COLO829 (cell line): ENCODE measurements around the gene BSDC1.

Experiments
- DNase-seq: peaks from one replicate; pipeline ENCODE4 v3.0.0; 2012; ENCODE audit warnings: low spot score

The BSDC1 gene

DNA sequence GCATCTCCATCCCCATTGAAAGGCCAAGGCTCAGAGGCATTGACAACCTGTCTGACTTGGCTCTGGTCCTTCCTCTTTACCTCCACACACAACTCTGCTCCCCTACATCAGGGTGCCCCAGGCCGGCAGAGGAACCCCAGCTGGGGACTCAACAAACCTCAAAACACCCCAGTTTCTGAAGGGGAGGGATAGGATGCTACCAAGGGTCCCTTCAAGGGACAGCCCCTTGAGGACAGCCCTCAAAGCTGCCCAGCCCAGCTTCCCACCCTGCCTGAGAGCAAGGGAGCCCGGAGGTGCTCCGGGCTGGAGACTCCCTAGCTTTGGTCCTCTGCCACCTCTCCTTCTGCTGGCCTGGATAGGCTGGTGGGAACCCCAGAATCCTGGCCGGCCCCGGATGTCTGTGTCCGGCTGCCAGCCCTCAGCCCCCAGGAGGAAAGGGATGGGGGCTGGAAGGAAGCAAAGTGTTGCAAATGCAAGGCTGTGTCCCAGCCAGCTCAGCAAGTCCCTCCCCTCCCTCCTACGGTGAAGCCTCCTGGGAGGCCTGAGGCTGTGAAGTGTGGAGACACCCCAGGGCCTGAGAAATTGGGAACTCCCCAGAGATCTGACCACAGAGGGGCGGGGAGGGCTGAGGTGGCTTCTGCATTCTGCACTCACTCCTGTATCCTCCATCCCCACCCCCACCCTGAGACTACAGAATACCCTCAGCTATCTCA is 57.1 kb downstream of the BSDC1 start:
- no peak for DNase-seq

DNA sequence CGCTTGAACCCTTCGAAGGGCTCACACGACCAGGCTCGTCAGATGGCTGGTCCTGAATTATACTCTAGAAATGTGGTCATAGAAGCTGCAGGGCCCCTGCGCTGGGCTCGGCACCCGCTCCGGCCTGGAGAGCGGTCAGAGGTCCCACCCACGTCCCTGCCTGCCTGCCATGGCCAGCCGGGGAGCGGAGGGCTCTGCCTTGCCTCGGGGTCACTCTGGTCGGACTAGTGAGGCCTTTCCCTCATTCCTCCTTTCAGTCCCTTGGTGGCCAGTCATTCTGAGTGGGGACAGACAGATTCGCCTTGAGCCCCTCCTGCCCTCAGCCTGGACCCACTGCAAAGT is 57.7 kb downstream of the BSDC1 start:
- DNase-seq: no peak

- no peak for DNase-seq
Measured at GRCh38 chr1:32335790-32336590, 58.3 kb downstream of the BSDC1 start, which contains the start of gene MARCKSL1. MARCKSL1 (minus strand) TSS chr1:32336233; CDS start chr1:32336033, 200 bp downstream.

DNA sequence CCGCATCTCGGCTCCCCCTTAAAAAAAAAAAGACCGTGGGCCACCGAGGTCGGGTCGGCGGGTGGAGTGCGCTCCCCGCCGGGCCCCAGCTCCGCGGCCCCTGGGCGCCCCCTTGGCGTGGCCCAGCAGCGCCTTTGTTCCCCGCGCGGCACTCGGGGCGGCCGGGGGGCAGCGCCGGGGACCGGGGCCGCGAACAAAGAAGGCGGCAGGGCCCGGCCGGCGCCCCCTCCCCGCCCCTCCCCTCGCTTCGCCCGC is 58.8 kb downstream of the BSDC1 start:
- no peak for DNase-seq

GRCh38 chr1:32334864-32335534 is 59.2 kb downstream of the BSDC1 start:
- no peak for DNase-seq

DNA sequence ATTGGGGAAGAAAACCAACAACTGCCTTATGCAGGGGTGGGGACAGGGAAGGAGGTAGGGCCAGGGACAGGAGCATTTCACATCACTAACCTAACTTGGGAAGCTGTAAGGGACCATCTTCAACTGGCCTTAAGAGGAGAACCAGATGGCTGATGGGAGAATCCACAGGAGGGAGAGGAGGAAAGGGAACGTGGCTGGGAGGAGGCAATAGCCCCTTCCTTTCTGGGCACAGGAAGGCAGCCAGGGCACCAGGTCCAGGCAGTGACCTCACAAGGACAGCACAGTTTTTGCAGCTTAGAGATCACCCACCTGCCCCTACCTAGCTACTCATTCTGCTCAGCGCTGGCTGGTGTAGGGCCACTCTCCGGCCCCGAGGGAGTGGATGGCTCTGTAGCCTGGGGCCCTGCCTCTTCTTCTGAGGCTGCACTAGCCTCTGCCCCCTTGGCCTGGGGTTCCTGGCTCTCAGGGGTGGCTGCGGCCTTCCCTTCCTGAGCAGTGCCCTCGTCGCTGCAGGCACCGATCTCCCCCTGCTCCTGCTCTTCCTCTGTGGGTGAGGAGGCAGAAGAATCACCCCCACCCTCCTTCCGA is 59.9 kb downstream of the BSDC1 start:
- no peak for DNase-seq

- no peak for DNase-seq
Measured at GRCh38 chr1:32333251-32333963, 60.8 kb downstream of the BSDC1 start.

GRCh38 chr1:32332290-32333079 is 61.8 kb downstream of the BSDC1 start:
- DNase-seq: no peak

DNA sequence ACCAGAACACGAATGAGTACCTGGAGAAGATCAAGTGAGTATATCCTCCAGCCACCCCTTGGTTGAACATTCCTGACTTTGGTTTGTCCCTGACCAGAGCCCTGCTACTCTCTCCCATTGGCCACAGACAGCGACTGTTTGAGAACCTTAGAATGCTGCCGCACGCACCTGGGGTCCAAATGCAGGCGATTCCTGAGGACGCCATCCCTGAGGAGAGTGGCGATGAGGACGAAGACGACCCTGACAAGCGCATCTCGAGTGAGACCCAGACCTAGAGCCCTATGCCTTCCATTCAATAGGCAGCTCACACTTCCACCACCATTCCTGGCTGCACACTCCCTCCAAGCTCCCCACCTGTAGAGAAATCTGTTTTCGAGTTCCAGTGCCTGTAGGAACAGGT is 62.7 kb downstream of the BSDC1 start:
- no peak for DNase-seq

DNA sequence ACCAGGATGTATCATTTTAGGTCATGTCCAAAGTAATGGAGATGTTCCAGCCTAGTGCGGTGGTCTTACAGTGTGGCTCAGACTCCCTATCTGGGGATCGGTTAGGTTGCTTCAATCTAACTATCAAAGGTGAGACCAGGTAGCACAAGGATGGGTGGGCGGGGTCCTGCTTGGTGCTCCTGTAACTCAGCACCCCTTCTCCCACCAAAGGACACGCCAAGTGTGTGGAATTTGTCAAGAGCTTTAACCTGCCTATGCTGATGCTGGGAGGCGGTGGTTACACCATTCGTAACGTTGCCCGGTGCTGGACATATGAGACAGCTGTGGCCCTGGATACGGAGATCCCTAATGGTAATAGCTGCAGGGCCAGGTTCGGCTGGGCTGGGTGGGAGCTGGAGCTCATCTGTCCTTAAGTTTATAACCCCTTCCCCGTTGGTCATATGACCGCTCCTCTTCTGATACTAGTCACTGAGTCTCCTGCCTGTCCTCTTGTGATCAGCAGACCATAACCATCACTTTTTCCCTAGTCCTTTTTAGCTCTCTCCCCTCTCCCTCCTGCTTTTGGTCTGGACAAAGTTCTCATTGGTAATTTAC is 63.6 kb downstream of the BSDC1 start:
- no peak for DNase-seq

GRCh38 chr1:32329931-32330466 is 64.2 kb downstream of the BSDC1 start:
- DNase-seq: no peak

DNA sequence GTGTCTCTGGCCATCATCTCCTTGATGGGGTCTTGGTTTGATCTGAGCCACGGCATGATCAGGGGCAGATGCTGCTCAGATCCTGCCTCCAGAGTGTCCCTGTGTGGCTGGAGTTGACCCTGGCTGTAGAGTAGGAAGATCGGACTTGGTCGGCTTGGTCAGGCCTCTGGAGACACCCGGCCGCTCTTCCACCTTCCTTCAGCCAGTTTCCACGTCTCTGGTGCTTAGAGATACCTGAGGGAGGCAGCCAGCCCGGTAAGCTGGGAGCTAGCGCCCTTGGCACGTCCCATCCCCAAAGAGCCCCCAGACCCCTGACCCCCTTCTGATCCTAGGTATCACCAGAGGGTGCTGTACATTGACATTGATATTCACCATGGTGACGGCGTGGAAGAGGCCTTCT is 67.0 kb downstream of the BSDC1 start:
- no peak for DNase-seq

DNA sequence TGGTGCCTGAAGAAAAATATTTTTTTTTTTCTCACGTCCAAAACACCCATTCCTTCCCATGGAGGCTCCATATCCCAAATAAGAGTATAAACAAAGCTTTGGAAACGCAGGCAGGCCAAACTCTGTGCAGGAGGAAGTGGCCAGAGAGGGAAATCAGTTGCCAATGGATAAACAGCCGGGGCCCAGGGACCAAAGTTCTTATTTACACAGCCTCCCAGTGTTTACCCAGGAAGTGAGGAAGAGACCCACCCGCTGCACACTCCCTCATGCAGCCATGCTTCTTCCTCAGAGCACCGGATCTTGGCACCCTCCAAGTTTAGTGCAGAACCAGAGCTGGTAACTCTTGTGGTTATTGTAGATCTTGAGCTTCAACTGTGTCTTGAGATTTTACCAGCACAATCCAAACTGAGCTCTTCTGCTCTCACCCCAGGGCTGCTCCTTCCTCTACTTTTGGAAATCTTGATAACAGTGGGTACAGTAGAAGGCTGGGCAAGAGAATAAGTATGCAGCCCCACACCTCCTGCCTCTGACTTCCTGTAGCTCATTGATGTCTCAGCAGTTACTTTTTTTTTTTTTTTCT is 72.4 kb downstream of the BSDC1 start:
- no peak for DNase-seq

DNA sequence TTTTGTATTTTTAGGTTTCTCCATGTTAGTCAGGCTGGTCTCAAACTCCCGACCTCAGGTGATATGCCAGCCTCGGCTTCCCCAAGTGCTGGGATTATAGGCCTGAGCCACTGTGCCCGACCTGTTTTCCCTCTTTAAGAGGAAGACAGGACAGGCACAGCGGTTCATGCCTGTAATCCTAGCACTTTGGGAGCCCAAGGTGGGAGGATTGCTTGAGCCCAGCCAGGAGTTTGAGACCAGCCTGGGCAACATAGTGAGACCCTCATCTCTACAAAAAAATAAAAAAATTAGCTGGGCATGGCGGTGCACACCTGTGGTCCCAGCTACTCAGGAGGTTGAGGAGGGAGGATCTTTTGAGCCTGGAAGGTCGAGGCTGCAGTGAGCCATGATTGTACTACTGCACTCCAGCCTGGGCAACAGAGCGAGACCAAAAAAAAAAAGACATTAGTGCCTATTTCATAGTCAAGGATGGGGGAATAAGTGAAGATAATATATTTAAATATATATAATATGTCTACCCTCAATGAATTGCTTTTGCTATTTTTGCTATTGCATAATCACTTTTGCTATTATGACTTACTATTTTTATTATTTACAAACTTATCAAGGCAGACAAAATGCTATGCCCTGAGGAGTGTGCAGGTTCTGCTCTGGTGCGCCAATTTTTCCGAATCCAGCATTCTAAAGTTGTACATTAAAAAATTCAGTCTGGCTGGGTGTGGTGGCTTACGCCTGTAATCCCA is 75.9 kb downstream of the BSDC1 start:
- no peak for DNase-seq

DNA sequence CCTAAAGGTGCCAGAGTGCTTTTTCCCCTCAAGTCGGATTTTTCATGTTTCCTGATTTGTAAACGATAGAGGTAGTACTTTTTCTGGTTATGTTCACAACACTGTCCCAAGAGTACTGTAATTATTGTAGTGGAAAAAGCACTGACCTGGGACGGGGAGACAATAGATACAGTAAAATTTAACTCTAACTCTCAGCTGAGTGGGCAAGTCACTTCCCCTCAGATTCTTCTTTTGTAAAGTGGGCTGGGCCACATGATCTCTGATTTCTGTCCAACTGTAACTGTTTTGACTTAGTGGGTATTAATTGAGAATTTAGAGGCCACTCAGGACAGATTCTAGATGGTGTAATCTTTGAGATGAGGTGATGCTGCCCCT is 77.4 kb downstream of the BSDC1 start:
- no peak for DNase-seq
